Measurements from ENCODE around the gene IGSF23.

- TF ChIP-seq, protein P1, sequence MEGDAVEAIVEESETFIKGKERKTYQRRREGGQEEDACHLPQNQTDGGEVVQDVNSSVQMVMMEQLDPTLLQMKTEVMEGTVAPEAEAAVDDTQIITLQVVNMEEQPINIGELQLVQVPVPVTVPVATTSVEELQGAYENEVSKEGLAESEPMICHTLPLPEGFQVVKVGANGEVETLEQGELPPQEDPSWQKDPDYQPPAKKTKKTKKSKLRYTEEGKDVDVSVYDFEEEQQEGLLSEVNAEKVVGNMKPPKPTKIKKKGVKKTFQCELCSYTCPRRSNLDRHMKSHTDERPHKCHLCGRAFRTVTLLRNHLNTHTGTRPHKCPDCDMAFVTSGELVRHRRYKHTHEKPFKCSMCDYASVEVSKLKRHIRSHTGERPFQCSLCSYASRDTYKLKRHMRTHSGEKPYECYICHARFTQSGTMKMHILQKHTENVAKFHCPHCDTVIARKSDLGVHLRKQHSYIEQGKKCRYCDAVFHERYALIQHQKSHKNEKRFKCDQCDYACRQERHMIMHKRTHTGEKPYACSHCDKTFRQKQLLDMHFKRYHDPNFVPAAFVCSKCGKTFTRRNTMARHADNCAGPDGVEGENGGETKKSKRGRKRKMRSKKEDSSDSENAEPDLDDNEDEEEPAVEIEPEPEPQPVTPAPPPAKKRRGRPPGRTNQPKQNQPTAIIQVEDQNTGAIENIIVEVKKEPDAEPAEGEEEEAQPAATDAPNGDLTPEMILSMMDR (IDR thresholded peaks at IDR 0.05), result no peak
- TF ChIP-seq POLR2AphosphoS5 (IDR thresholded peaks at IDR 0.05) (no peak), POLR2A (IDR thresholded peaks at IDR 0.05) (no peak)
Measured at GRCh38 chr19:44683434-44684210, 70.3 kb downstream of the IGSF23 start.

All from stomach (tissue), 4 donors.